Measurements from ENCODE around the gene C1orf21. TPM values are rescaled to one million over a fixed set of nuclear protein-coding genes. Genes with fewer than 3 reads are reported as not detected.

C1orf21 gene
- total and polyA plus RNA-seq, 2 donors (not counting 1 experiment from before 2014, with no cell fraction given) = under 0.01 to 0.32 TPM

GRCh38 chr1:184608581-184608980 is 221.8 kb downstream of the C1orf21 start:
- Mint-ChIP-seq H3K27me3 (no peaks in the 10 kb centered on the region), H3K4me1 (no peaks in the 10 kb centered on the region), H3K4me3 (no peak overlapping the region), H3K27ac (no peak overlapping the region), H3K9me3 (ENCODE audit: insufficient read depth) (no peaks in the 10 kb centered on the region)
- Histone ChIP-seq H4K20me1 (ENCODE audit: control insufficient read depth, insufficient read depth, low read length, poor library complexity, severe bottlenecking) (no peaks in the 10 kb centered on the region), H2AFZ (ENCODE audit: insufficient read depth, low read depth, low read length, poor library complexity, severe bottlenecking) (no peak overlapping the region), H3K9me3 (ENCODE audit: control extremely low read depth in 1 of 3, control insufficient read depth in 2 of 3, insufficient read depth in 1 of 3, low read length in 2 of 3) (no peaks in the 10 kb centered on the region), H3K4me2 (replicated peaks; ENCODE audit: low read depth, low read length, poor library complexity, severe bottlenecking) (no peak overlapping the region), H3K27ac (ENCODE audit: low read length in 2 of 2) (no peak overlapping the region), H3K79me2 (ENCODE audit: control insufficient read depth, insufficient read depth, low read length) (no peaks in the 10 kb centered on the region), H3K36me3 (replicated peaks in 1 of 2; ENCODE audit: control extremely low read depth in 1 of 2, control insufficient read depth in 1 of 2, extremely low read depth in 1 of 2, insufficient read depth in 2 of 2, low read length in 1 of 2) (no peaks in the 10 kb centered on the region), H3K4me1 (ENCODE audit: control insufficient read depth in 2 of 2, insufficient read depth in 2 of 2, low read length in 2 of 2) (no peaks in the 10 kb centered on the region), H3K4me3 (ENCODE audit: control extremely low read depth in 1 of 5, extremely low read depth in 1 of 5, insufficient read depth in 1 of 5, low read depth in 2 of 5, low read length in 4 of 5) (no peak overlapping the region), H3K27me3 (replicated peaks in 1 of 4; ENCODE audit: control extremely low read depth in 1 of 4, control insufficient read depth in 3 of 4, insufficient read depth in 4 of 4, low read length in 3 of 4) (peaks cover 0 to 3% (median 0%) of the 10 kb centered on the region in 4 experiments), H3K9ac (ENCODE audit: low read length) (no peak overlapping the region)
- 100% methylated on average over 1 of the region's 4 CpGs for WGBS (ENCODE audit: insufficient coverage)
- ATAC-seq (ENCODE audit: low read depth) (no peak), DNase-seq (no peak)
- ChIA-PET CTCF (no interaction called here), POLR2A (no interaction called here)
- intact Hi-C loops (cut with micrococcal nuclease) = no loop called here
- no peak for TF ChIP-seq EZH2 (IDR thresholded peaks at IDR 0.05; ENCODE audit: borderline replicate concordance, insufficient read depth, low read depth, low read length, poor library complexity, severe bottlenecking)
- TF ChIP-seq, protein P1, sequence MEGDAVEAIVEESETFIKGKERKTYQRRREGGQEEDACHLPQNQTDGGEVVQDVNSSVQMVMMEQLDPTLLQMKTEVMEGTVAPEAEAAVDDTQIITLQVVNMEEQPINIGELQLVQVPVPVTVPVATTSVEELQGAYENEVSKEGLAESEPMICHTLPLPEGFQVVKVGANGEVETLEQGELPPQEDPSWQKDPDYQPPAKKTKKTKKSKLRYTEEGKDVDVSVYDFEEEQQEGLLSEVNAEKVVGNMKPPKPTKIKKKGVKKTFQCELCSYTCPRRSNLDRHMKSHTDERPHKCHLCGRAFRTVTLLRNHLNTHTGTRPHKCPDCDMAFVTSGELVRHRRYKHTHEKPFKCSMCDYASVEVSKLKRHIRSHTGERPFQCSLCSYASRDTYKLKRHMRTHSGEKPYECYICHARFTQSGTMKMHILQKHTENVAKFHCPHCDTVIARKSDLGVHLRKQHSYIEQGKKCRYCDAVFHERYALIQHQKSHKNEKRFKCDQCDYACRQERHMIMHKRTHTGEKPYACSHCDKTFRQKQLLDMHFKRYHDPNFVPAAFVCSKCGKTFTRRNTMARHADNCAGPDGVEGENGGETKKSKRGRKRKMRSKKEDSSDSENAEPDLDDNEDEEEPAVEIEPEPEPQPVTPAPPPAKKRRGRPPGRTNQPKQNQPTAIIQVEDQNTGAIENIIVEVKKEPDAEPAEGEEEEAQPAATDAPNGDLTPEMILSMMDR (IDR thresholded peaks at IDR 0.05) = no peak

DNA sequence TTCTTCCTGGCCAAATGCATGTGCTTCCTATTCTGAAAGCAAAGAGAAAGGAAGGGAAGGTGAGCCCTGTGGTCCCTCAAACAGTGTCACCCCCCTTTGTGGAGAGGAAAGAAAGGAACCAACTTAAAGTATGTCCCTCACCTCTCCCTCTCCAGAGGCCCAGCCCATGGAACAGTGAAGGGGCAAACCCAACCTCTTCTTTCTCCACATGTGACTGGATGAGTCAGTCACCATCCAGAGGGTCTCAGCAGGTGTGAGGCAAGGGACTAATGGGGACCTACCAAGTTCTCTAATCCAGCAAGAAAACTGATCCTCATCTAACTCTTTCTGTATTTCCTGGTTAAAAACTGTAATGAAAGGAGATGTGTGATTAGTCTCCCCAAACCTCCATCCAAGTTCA is 222.2 kb downstream of the C1orf21 start:
- intact Hi-C loops (cut with micrococcal nuclease) = no loop called here
- H3K9me3 ChIP-seq (ENCODE audit: control extremely low read depth in 1 of 3, control insufficient read depth in 2 of 3, insufficient read depth in 1 of 3, low read length in 2 of 3) = no peaks in the 10 kb centered on the region
- no peak overlapping the region for H3K9ac ChIP-seq (ENCODE audit: low read length)
- no peak overlapping the region for H3K4me3 Mint-ChIP-seq
- H3K27ac Mint-ChIP-seq = no peak overlapping the region
- H3K4me3 ChIP-seq (ENCODE audit: control extremely low read depth in 1 of 5, extremely low read depth in 1 of 5, insufficient read depth in 1 of 5, low read depth in 2 of 5, low read length in 4 of 5) = no peak overlapping the region
- no peaks in the 10 kb centered on the region for H3K36me3 ChIP-seq (replicated peaks in 1 of 2; ENCODE audit: control extremely low read depth in 1 of 2, control insufficient read depth in 1 of 2, extremely low read depth in 1 of 2, insufficient read depth in 2 of 2, low read length in 1 of 2)
- ChIA-PET CTCF (no interaction called here), POLR2A (no interaction called here)
- no peaks in the 10 kb centered on the region for H3K9me3 Mint-ChIP-seq (ENCODE audit: insufficient read depth)
- DNase-seq (no peak), ATAC-seq (ENCODE audit: low read depth) (no peak)
- H3K4me1 Mint-ChIP-seq = no peaks in the 10 kb centered on the region
- no peaks in the 10 kb centered on the region for H3K27me3 Mint-ChIP-seq
- no peak overlapping the region for H2AFZ ChIP-seq (ENCODE audit: insufficient read depth, low read depth, low read length, poor library complexity, severe bottlenecking)
- no peaks in the 10 kb centered on the region for H3K4me1 ChIP-seq (ENCODE audit: control insufficient read depth in 2 of 2, insufficient read depth in 2 of 2, low read length in 2 of 2)
- no peak for TF ChIP-seq EZH2 (IDR thresholded peaks at IDR 0.05; ENCODE audit: borderline replicate concordance, insufficient read depth, low read depth, low read length, poor library complexity, severe bottlenecking)
- TF ChIP-seq, protein P1 (IDR thresholded peaks at IDR 0.05) = no peak
- peaks cover 0 to 3% (median 0%) of the 10 kb centered on the region in 4 experiments for H3K27me3 ChIP-seq (replicated peaks in 1 of 4; ENCODE audit: control extremely low read depth in 1 of 4, control insufficient read depth in 3 of 4, insufficient read depth in 4 of 4, low read length in 3 of 4)
- H4K20me1 ChIP-seq (ENCODE audit: control insufficient read depth, insufficient read depth, low read length, poor library complexity, severe bottlenecking) = no peaks in the 10 kb centered on the region
- no peak overlapping the region for H3K27ac ChIP-seq (ENCODE audit: low read length in 2 of 2)
- H3K79me2 ChIP-seq (ENCODE audit: control insufficient read depth, insufficient read depth, low read length) = no peaks in the 10 kb centered on the region
- no peak overlapping the region for H3K4me2 ChIP-seq (replicated peaks; ENCODE audit: low read depth, low read length, poor library complexity, severe bottlenecking)
